Measurements from ENCODE around the gene PLPP4.
"Not testable (repeated sequence)": the region's sequence is repeated elsewhere in the genome, so short reads cannot be mapped to it uniquely, and the experiment has no call there.

Gene PLPP4

GRCh38 chr10:120485946-120486345 is 28.9 kb downstream of the PLPP4 start:
- no peak for DNase-seq

- DNase-seq, result no peak
These were observed 29.7 kb downstream of the PLPP4 start for GRCh38 chr10:120486671-120487205.

GRCh38 chr10:120490288-120490687 is 33.3 kb downstream of the PLPP4 start:
- DNase-seq, result no peak

- no peak for DNase-seq
These were observed 35.3 kb downstream of the PLPP4 start for GRCh38 chr10:120492346-120492745.

- DNase-seq, result no peak
These were observed 36.6 kb downstream of the PLPP4 start for GRCh38 chr10:120493411-120494312.

- no peak for DNase-seq
These were observed 37.3 kb downstream of the PLPP4 start for GRCh38 chr10:120494313-120494710.

- DNase-seq, result no peak
These were observed 38.4 kb downstream of the PLPP4 start for GRCh38 chr10:120495226-120496009.

- no peak for DNase-seq
These were observed 42.9 kb downstream of the PLPP4 start for GRCh38 chr10:120499883-120500282.

GRCh38 chr10:120503689-120504088 is 46.7 kb downstream of the PLPP4 start:
- no peak for DNase-seq

- DNase-seq, result not testable (repeated sequence)
These were observed 47.2 kb downstream of the PLPP4 start for GRCh38 chr10:120504227-120504626.

GRCh38 chr10:120505056-120505455 is 48.0 kb downstream of the PLPP4 start:
- peak in 7 of 51 donors; percentile 3 to 24 (median 13) for DNase-seq

GRCh38 chr10:120505866-120506265 is 48.8 kb downstream of the PLPP4 start:
- DNase-seq, result peak in 1 of 51 donors; percentile 7

GRCh38 chr10:120506674-120507073 is 49.6 kb downstream of the PLPP4 start:
- peak in 1 of 51 donors; percentile 8 for DNase-seq

- no peak for DNase-seq
These were observed 50.1 kb downstream of the PLPP4 start for GRCh38 chr10:120507175-120507574.

GRCh38 chr10:120507651-120508050 is 50.6 kb downstream of the PLPP4 start:
- DNase-seq, result no peak

- DNase-seq, result peak in 5 of 51 donors; percentile 8 to 41 (median 18)
These were observed 51.4 kb downstream of the PLPP4 start for GRCh38 chr10:120508393-120508792.

GRCh38 chr10:120508966-120509365 is 51.9 kb downstream of the PLPP4 start:
- DNase-seq, result no peak

GRCh38 chr10:120511165-120511564 is 54.1 kb downstream of the PLPP4 start:
- DNase-seq, result no peak

GRCh38 chr10:120513307-120513796 is 56.3 kb downstream of the PLPP4 start:
- DNase-seq, result no peak

- peak in 1 of 51 donors; percentile 1 for DNase-seq
These were observed 57.1 kb downstream of the PLPP4 start for GRCh38 chr10:120514035-120514620.

- DNase-seq, result no peak
These were observed 57.9 kb downstream of the PLPP4 start for GRCh38 chr10:120514959-120515358.

- no peak for DNase-seq
These were observed 58.7 kb downstream of the PLPP4 start for GRCh38 chr10:120515741-120516140.

All from hypothalamus (tissue), 51 donors.